ENCODE results near the gene XDH.

- no peak for TF ChIP-seq POLR2A (IDR thresholded peaks at IDR 0.05)
- no peak for TF ChIP-seq CTCF (IDR thresholded peaks at IDR 0.05)
- no peak for TF ChIP-seq POLR2AphosphoS5 (IDR thresholded peaks at IDR 0.05; ENCODE audit: insufficient read depth in 1 of 2, low read depth in 1 of 2)
These were observed 7.1 kb upstream of the XDH start for GRCh38 chr2:31421634-31422033.
